WTC11 (cell line): Measurements from ENCODE around the gene DYSF. TPM values are rescaled to one million over a fixed set of nuclear protein-coding genes. Genes with fewer than 3 reads are reported as not detected.

ENCODE experiments used
- ATAC-seq: fragments of 200-7000 bp; cut with Tn5 transposase; 2 replicates; pipeline ENCODE4 v1.10.0; 2021; ENCODE audit warnings: mild to moderate bottlenecking, moderate library complexity
- CTCF ChIA-PET: fragments of 300-600 bp; sonication (Branson Sonifier 250); formaldehyde crosslinking; loops from one replicate; lab custom pipeline; 2021; ENCODE audit warnings: antibody characterized with exemption; lab: Charles Lee
- POLR2A ChIA-PET: fragments of 350-600 bp; sonication (Branson Sonifier 250); formaldehyde crosslinking; loops from one replicate; lab custom pipeline; 2021; ENCODE audit warnings: antibody characterized with exemption; lab: Charles Lee
- DNase-seq: peaks from one replicate; pipeline ENCODE4 v3.0.0; 2021; ENCODE audit warnings: low spot score
- H3K27ac Mint-ChIP-seq: 2 replicates; pipeline ENCODE4 v1.8.0; 2021; ENCODE audit warnings: mixed read lengths
- H3K27me3 Mint-ChIP-seq: 2 replicates; pipeline ENCODE4 v1.8.0; 2021; ENCODE audit warnings: low read depth, mild to moderate bottlenecking, moderate library complexity, mixed read lengths
- H3K36me3 Mint-ChIP-seq: 2 replicates; pipeline ENCODE4 v1.8.0; 2021; ENCODE audit warnings: mixed read lengths
- H3K4me1 Mint-ChIP-seq: 2 replicates; pipeline ENCODE4 v1.8.0; 2022; ENCODE audit warnings: mixed read lengths
- H3K4me3 Mint-ChIP-seq: 2 replicates; pipeline ENCODE4 v1.8.0; 2021; ENCODE audit warnings: mild to moderate bottlenecking, moderate library complexity, mixed read lengths
- H3K9me3 Mint-ChIP-seq: 2 replicates; pipeline ENCODE4 v1.8.0; 2021; ENCODE audit warnings: mixed read lengths
- CBFB ChIP-seq: sonication (generic); formaldehyde crosslinking; IDR thresholded peaks from 2 replicates; pipeline ENCODE4 v1.8.1; 2022; ENCODE audit warnings: mild to moderate bottlenecking, low read depth, missing genetic modification reagents
- RORB ChIP-seq: fragments of 250-450 bp; sonication (Bioruptor Pico); IDR thresholded peaks from 2 replicates; pipeline ENCODE4 v1.9.0; 2021; ENCODE audit warnings: mild to moderate bottlenecking
- SOX15 ChIP-seq: fragments of 250-450 bp; sonication (Bioruptor Pico); IDR thresholded peaks from 2 replicates; pipeline ENCODE4 v1.9.0; 2021; ENCODE audit warnings: mild to moderate bottlenecking
- ZNF138 ChIP-seq: sonication (generic); formaldehyde crosslinking; conservative IDR thresholded peaks from 2 replicates; pipeline ENCODE4 v1.8.1; 2022; ENCODE audit warnings: mild to moderate bottlenecking, moderate library complexity, missing genetic modification reagents
- ZNF423 ChIP-seq: fragments of 250-450 bp; sonication (Bioruptor Pico); IDR thresholded peaks from 2 replicates; pipeline ENCODE4 v2.1.2; 2022; ENCODE audit warnings: mild to moderate bottlenecking, moderate library complexity
- total RNA-seq: library from RNA; stranded (reverse); gene quantifications from 3 replicates; pipeline ENCODE4 v1.2.3, GENCODE V29; 2021
- TF ChIP-seq, protein P1 (sequence below): fragments of 250-450 bp; sonication (Bioruptor Pico); IDR thresholded peaks from 2 replicates; pipeline ENCODE4 v1.8.0; 2021; ENCODE audit warnings: mild to moderate bottlenecking
- TF ChIP-seq, protein P2 (sequence below): sonication (generic); formaldehyde crosslinking; conservative IDR thresholded peaks from 2 replicates; pipeline ENCODE4 v1.8.1; 2022; ENCODE audit warnings: mild to moderate bottlenecking, missing genetic modification reagents
- TF ChIP-seq, protein P3 (sequence below): fragments of 200-600 bp; IDR thresholded peaks from 2 replicates; pipeline ENCODE4 v1.8.0; 2022; ENCODE audit warnings: antibody characterized with exemption
- TF ChIP-seq, protein P4 (sequence below): fragments of 250-450 bp; sonication (Bioruptor Pico); IDR thresholded peaks from 2 replicates; pipeline ENCODE4 v1.9.0; 2021; ENCODE audit warnings: mild to moderate bottlenecking, borderline replicate concordance
- TF ChIP-seq, protein P5 (sequence below): sonication (generic); formaldehyde crosslinking; IDR thresholded peaks from 2 replicates; pipeline ENCODE4 v1.8.0; 2022; ENCODE audit warnings: mild to moderate bottlenecking, missing genetic modification reagents
- TF ChIP-seq, protein P6 (sequence below): fragments of 250-450 bp; sonication (Bioruptor Pico); IDR thresholded peaks from 2 replicates; pipeline ENCODE4 v1.9.0; 2021; ENCODE audit warnings: mild to moderate bottlenecking
- TF ChIP-seq, protein P7 (sequence below): fragments of 250-450 bp; sonication (Bioruptor Pico); IDR thresholded peaks from 2 replicates; pipeline ENCODE4 v2.1.2; 2022; ENCODE audit warnings: mild to moderate bottlenecking, moderate library complexity
- TF ChIP-seq, protein P8 (sequence below): fragments of 250-450 bp; sonication (Bioruptor Pico); conservative IDR thresholded peaks from 2 replicates; pipeline ENCODE4 v1.9.0; 2021; ENCODE audit warnings: mild to moderate bottlenecking
- TF ChIP-seq, protein P9 (sequence below): sonication (generic); formaldehyde crosslinking; IDR thresholded peaks from 2 replicates; pipeline ENCODE4 v1.8.1; 2023; ENCODE audit warnings: mild to moderate bottlenecking, missing genetic modification reagents

Gene DYSF
- total RNA-seq, 1 experiment from 2014 or later, result 14.8 TPM

DNA sequence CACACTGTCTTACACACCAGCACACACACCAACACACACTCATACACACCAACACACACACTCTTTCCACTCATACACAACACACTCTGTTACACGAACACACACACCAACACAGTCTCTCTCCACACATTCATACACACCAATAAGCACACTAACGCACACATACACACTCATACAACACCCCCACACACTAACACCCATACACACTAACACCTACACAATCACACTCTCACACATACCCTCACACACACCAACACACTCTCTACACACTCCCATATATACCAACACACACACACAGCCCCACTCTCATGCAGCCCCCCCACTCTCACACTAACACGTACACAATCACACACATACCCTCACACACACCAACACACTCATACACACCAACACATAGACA, 123.8 kb downstream of the DYSF start:
- H3K4me3 Mint-ChIP-seq, result no peak overlapping the region
- ChIA-PET CTCF (no interaction called here), POLR2A (no interaction called here)

DNA sequence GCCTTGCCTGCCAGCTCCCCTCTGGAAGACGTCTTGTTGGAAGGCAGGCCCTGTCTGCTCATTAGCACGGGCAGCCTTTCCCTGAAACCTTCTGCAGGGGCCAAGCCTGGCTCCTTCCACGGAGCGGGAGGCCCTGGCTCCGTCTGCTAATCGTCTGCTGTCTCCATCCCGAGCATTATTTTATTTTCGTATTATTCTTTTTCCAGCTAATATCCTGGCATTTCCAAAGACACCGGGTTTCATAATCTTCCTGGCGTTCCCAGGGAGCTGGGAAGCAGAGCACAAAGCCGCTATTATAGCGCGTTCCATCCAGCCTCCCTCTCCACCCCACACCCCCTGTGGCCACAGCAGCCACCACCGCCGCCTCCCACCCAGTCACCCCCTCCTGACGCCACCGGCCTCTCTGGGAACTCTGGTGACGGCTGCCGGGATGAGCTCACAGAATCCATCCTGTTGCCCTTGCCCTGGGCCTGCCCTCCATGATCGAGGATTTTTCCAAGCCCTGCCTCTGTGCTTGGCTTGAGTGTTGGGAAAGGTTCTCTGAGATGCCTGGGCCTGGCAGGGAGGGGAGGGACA, 125.5 kb downstream of the DYSF start:
- CTCF ChIA-PET, result interaction anchor here (1.0 to 1.5 kb wide), 2 partner anchors 15 to 48 kb away, joined by 3 to 4 read pairs; no protein-coding TSS in a partner anchor
- H3K9me3 Mint-ChIP-seq, result no peaks in the 10 kb centered on the region
- POLR2A ChIA-PET, result no interaction called here
- H3K4me1 Mint-ChIP-seq, result no peaks in the 10 kb centered on the region
- H3K27me3 Mint-ChIP-seq, result no peaks in the 10 kb centered on the region
- ATAC-seq (no peak), DNase-seq (no peak)
- no peak overlapping the region for H3K27ac Mint-ChIP-seq
- 0 out of 2 replicates have a peak, but pooled peaks cover 3% of the 10 kb centered on the region for H3K36me3 Mint-ChIP-seq
- H3K4me3 Mint-ChIP-seq, result no peak overlapping the region
- TF ChIP-seq, protein P1, sequence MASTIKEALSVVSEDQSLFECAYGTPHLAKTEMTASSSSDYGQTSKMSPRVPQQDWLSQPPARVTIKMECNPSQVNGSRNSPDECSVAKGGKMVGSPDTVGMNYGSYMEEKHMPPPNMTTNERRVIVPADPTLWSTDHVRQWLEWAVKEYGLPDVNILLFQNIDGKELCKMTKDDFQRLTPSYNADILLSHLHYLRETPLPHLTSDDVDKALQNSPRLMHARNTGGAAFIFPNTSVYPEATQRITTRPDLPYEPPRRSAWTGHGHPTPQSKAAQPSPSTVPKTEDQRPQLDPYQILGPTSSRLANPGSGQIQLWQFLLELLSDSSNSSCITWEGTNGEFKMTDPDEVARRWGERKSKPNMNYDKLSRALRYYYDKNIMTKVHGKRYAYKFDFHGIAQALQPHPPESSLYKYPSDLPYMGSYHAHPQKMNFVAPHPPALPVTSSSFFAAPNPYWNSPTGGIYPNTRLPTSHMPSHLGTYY (CRISPR knock-in tag), result no peak
- TF ChIP-seq, protein P2, sequence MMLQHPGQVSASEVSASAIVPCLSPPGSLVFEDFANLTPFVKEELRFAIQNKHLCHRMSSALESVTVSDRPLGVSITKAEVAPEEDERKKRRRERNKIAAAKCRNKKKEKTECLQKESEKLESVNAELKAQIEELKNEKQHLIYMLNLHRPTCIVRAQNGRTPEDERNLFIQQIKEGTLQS (CRISPR knock-in tag), result no peak
- TF ChIP-seq, protein P3, sequence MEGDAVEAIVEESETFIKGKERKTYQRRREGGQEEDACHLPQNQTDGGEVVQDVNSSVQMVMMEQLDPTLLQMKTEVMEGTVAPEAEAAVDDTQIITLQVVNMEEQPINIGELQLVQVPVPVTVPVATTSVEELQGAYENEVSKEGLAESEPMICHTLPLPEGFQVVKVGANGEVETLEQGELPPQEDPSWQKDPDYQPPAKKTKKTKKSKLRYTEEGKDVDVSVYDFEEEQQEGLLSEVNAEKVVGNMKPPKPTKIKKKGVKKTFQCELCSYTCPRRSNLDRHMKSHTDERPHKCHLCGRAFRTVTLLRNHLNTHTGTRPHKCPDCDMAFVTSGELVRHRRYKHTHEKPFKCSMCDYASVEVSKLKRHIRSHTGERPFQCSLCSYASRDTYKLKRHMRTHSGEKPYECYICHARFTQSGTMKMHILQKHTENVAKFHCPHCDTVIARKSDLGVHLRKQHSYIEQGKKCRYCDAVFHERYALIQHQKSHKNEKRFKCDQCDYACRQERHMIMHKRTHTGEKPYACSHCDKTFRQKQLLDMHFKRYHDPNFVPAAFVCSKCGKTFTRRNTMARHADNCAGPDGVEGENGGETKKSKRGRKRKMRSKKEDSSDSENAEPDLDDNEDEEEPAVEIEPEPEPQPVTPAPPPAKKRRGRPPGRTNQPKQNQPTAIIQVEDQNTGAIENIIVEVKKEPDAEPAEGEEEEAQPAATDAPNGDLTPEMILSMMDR, result no peak
- TF ChIP-seq CBFB (CRISPR knock-in tag) (no peak), SOX15 (CRISPR knock-in tag) (no peak), ZNF138 (CRISPR knock-in tag) (no peak)
- TF ChIP-seq, protein P4, sequence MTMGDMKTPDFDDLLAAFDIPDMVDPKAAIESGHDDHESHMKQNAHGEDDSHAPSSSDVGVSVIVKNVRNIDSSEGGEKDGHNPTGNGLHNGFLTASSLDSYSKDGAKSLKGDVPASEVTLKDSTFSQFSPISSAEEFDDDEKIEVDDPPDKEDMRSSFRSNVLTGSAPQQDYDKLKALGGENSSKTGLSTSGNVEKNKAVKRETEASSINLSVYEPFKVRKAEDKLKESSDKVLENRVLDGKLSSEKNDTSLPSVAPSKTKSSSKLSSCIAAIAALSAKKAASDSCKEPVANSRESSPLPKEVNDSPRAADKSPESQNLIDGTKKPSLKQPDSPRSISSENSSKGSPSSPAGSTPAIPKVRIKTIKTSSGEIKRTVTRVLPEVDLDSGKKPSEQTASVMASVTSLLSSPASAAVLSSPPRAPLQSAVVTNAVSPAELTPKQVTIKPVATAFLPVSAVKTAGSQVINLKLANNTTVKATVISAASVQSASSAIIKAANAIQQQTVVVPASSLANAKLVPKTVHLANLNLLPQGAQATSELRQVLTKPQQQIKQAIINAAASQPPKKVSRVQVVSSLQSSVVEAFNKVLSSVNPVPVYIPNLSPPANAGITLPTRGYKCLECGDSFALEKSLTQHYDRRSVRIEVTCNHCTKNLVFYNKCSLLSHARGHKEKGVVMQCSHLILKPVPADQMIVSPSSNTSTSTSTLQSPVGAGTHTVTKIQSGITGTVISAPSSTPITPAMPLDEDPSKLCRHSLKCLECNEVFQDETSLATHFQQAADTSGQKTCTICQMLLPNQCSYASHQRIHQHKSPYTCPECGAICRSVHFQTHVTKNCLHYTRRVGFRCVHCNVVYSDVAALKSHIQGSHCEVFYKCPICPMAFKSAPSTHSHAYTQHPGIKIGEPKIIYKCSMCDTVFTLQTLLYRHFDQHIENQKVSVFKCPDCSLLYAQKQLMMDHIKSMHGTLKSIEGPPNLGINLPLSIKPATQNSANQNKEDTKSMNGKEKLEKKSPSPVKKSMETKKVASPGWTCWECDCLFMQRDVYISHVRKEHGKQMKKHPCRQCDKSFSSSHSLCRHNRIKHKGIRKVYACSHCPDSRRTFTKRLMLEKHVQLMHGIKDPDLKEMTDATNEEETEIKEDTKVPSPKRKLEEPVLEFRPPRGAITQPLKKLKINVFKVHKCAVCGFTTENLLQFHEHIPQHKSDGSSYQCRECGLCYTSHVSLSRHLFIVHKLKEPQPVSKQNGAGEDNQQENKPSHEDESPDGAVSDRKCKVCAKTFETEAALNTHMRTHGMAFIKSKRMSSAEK (CRISPR knock-in tag), result no peak
- TF ChIP-seq, protein P5, sequence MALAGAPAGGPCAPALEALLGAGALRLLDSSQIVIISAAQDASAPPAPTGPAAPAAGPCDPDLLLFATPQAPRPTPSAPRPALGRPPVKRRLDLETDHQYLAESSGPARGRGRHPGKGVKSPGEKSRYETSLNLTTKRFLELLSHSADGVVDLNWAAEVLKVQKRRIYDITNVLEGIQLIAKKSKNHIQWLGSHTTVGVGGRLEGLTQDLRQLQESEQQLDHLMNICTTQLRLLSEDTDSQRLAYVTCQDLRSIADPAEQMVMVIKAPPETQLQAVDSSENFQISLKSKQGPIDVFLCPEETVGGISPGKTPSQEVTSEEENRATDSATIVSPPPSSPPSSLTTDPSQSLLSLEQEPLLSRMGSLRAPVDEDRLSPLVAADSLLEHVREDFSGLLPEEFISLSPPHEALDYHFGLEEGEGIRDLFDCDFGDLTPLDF (CRISPR knock-in tag), result no peak

More for the DNA sequence above, 123.8 kb downstream of the DYSF start:
- no peak overlapping the region for H3K27ac Mint-ChIP-seq
- ATAC-seq, result no peak
- TF ChIP-seq, protein P6, sequence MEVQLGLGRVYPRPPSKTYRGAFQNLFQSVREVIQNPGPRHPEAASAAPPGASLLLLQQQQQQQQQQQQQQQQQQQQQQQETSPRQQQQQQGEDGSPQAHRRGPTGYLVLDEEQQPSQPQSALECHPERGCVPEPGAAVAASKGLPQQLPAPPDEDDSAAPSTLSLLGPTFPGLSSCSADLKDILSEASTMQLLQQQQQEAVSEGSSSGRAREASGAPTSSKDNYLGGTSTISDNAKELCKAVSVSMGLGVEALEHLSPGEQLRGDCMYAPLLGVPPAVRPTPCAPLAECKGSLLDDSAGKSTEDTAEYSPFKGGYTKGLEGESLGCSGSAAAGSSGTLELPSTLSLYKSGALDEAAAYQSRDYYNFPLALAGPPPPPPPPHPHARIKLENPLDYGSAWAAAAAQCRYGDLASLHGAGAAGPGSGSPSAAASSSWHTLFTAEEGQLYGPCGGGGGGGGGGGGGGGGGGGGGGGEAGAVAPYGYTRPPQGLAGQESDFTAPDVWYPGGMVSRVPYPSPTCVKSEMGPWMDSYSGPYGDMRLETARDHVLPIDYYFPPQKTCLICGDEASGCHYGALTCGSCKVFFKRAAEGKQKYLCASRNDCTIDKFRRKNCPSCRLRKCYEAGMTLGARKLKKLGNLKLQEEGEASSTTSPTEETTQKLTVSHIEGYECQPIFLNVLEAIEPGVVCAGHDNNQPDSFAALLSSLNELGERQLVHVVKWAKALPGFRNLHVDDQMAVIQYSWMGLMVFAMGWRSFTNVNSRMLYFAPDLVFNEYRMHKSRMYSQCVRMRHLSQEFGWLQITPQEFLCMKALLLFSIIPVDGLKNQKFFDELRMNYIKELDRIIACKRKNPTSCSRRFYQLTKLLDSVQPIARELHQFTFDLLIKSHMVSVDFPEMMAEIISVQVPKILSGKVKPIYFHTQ (CRISPR knock-in tag), result no peak
- TF ChIP-seq, protein P7, sequence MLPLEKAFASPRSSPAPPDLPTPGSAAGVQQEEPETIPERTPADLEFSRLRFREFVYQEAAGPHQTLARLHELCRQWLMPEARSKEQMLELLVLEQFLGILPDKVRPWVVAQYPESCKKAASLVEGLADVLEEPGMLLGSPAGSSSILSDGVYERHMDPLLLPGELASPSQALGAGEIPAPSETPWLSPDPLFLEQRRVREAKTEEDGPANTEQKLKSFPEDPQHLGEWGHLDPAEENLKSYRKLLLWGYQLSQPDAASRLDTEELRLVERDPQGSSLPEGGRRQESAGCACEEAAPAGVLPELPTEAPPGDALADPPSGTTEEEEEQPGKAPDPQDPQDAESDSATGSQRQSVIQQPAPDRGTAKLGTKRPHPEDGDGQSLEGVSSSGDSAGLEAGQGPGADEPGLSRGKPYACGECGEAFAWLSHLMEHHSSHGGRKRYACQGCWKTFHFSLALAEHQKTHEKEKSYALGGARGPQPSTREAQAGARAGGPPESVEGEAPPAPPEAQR (CRISPR knock-in tag), result no peak
- TF ChIP-seq ZNF423 (CRISPR knock-in tag) (no peak), RORB (CRISPR knock-in tag) (no peak)
- TF ChIP-seq, protein P8, sequence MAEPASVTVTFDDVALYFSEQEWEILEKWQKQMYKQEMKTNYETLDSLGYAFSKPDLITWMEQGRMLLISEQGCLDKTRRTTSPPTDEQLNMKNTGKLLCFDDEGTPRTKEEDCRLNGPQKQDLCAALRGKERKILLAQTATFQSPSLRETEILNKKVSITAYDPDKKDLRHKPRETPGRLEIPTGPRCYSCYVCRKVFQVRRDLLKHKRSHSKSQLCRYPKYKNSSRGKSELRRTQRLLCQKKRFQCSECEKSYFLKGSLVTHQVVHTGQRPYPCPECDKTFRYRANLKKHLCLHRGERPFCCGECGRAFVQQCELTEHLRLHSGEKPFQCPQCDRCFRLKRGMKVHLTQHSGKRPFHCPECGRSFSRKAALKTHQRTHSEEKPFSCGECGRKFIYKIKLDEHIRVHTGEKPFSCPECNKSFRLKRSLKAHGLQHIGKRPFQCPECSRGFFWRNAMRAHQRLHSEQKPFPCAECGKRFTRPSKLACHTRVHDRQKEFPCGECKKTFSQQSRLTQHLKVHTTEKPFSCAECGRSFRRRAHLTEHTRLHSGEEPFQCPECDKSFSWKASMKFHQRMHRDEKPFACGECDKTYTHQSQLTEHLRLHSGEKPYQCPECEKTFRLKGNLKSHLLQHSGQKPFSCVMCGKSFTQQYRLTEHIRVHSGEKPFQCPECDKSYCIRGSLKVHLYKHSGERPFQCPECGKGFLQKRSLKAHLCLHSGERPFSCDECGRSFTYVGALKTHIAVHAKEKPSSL (CRISPR knock-in tag), result no peak
- TF ChIP-seq, protein P9, sequence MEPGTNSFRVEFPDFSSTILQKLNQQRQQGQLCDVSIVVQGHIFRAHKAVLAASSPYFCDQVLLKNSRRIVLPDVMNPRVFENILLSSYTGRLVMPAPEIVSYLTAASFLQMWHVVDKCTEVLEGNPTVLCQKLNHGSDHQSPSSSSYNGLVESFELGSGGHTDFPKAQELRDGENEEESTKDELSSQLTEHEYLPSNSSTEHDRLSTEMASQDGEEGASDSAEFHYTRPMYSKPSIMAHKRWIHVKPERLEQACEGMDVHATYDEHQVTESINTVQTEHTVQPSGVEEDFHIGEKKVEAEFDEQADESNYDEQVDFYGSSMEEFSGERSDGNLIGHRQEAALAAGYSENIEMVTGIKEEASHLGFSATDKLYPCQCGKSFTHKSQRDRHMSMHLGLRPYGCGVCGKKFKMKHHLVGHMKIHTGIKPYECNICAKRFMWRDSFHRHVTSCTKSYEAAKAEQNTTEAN (CRISPR knock-in tag), result no peak
- TF ChIP-seq, all 79 proteins: peak for 0
- no peak for DNase-seq
- H3K27me3 Mint-ChIP-seq, result no peaks in the 10 kb centered on the region
- H3K9me3 Mint-ChIP-seq, result no peaks in the 10 kb centered on the region
- H3K4me1 Mint-ChIP-seq, result no peaks in the 10 kb centered on the region
- H3K36me3 Mint-ChIP-seq, result peaks cover 5% of the 10 kb centered on the region; the same call in 1 of the 2 replicates
